Parathyroid adenoma (tissue), 2 donors: ENCODE results near the gene TMEM163.

Experiments
- H2AFZ ChIP-seq: fragments of 300-600 bp; sonication (generic); one replicate; pipeline ENCODE4 v1.7.0; 2017; ENCODE audit warnings: antibody characterized with exemption, mild to moderate bottlenecking
- H3K27ac ChIP-seq: fragments of 300-600 bp; sonication (generic); one replicate; pipeline ENCODE4 v1.7.0; 2017
- H3K27me3 ChIP-seq: fragments of 300-600 bp; sonication (generic); one replicate; pipeline ENCODE4 v1.7.0; 2017; ENCODE audit warnings: low read length; ENCODE audit not compliant: control insufficient read depth, insufficient read depth
- H3K36me3 ChIP-seq: fragments of 300-600 bp; sonication (generic); one replicate; pipeline ENCODE4 v1.7.0; 2017; ENCODE audit warnings: low read length; ENCODE audit not compliant: control insufficient read depth, insufficient read depth
- H3K4me1 ChIP-seq: fragments of 300-600 bp; sonication (generic); one replicate; pipeline ENCODE4 v1.7.0; 2017; ENCODE audit warnings: control low read depth
- H3K4me2 ChIP-seq: fragments of 300-600 bp; sonication (generic); one replicate; pipeline ENCODE4 v1.7.0; 2017; ENCODE audit warnings: low read length
- H3K4me3 ChIP-seq: fragments of 300-600 bp; sonication (generic); one replicate; pipeline ENCODE4 v1.7.0; 2017; ENCODE audit warnings: low read depth, low read length
- H3K79me2 ChIP-seq: fragments of 300-600 bp; sonication (generic); one replicate; pipeline ENCODE4 v1.7.0; 2017; ENCODE audit warnings: control low read depth
- H3K9ac ChIP-seq: fragments of 300-600 bp; sonication (generic); one replicate; pipeline ENCODE4 v1.7.0; 2017; ENCODE audit warnings: mild to moderate bottlenecking
- H3K9me3 ChIP-seq: fragments of 300-600 bp; sonication (generic); one replicate; pipeline ENCODE4 v1.7.0; 2017; ENCODE audit warnings: low read length; ENCODE audit not compliant: control insufficient read depth
- CTCF ChIP-seq: fragments of 300-600 bp; sonication (generic); IDR thresholded peaks from one replicate; pipeline ENCODE4 v1.7.0; 2017; ENCODE audit warnings: antibody characterized with exemption, mild to moderate bottlenecking
- donor health status: primary hyperparathyroidism.

The TMEM163 gene

DNA sequence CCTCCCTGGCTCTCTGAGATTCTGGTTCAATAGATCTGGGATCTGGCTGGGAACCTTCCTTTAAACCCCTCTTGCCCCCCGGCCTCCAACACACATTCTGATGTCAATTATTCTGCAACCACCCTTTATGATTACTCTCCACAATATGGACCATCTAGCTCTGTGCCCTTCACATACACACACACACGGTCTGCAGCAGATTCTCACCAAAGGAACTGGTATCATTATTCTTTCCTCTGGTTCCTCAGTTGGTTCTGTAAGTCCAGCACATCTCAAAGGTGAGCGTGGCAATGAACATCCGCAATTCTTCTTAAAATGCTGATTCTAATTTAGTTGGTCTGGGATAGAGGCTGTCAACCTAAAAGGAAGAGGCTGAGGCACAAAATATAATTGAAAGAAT, 2.8 kb upstream of the TMEM163 start:
- Histone ChIP-seq H3K27ac (no peak overlapping the region), H3K9ac (no peak overlapping the region)

DNA sequence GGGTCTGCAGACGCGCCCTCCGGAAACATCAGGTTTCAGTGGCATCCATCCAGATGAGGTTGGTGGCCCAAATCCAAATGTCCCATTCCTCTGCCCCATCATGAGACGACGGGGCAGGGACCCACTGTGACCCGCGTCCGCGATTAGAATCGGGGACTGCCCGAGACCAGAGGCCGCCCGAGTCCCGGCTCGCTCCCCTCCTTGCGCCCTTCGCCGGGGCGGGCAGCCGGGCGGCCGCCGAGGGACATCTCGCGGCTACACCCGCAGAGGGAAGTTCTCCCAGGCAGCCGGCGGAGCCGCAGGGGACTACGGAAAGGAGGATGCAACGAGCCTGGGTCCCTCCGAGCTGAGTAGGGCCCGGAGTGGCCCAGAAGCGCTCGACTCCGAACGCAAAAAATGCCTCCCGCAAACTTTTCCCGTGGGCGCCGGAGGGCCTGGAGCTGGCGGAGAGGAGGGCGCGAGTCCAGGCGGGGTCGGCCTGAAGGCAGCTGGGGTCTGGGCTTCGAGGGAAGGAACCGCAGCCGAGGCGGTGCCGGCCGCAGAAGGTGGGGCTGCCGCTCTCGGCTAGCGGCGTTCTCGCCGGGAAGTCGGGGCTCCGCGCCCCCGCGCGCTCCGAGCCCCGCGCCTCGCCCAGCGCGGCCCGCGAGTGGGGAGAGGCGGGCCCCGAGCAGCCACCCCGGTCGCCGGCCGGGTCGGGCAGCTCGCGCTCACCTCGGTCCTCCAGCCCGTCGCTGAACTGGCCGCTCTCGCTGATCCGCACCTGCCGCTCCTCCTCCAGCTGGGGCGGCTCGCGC, 580 bp downstream of the TMEM163 start:
- Histone ChIP-seq H3K4me1 (no peaks in the 10 kb centered on the region), H2AFZ (peak overlapping the region; percentile 87), H3K4me3 (peak overlapping the region; percentile 42), H3K9ac (no peak overlapping the region), H3K27ac (no peak overlapping the region), H3K27me3 (no peaks in the 10 kb centered on the region), H3K36me3 (no peaks in the 10 kb centered on the region), H3K79me2 (no peaks in the 10 kb centered on the region), H3K9me3 (no peaks in the 10 kb centered on the region), H3K4me2 (peak overlapping the region; percentile 75)
- no peak for TF ChIP-seq CTCF

More for the DNA sequence above, 2.8 kb upstream of the TMEM163 start:
- H3K27me3 ChIP-seq = no peaks in the 10 kb centered on the region
- no peak overlapping the region for H3K4me3 ChIP-seq
- no peak for TF ChIP-seq CTCF
- H3K79me2 ChIP-seq = no peaks in the 10 kb centered on the region
- H2AFZ ChIP-seq = no peak overlapping the region
- H3K4me1 ChIP-seq = no peaks in the 10 kb centered on the region
- no peaks in the 10 kb centered on the region for H3K9me3 ChIP-seq
- H3K36me3 ChIP-seq = no peaks in the 10 kb centered on the region
- no peak overlapping the region for H3K4me2 ChIP-seq

DNA sequence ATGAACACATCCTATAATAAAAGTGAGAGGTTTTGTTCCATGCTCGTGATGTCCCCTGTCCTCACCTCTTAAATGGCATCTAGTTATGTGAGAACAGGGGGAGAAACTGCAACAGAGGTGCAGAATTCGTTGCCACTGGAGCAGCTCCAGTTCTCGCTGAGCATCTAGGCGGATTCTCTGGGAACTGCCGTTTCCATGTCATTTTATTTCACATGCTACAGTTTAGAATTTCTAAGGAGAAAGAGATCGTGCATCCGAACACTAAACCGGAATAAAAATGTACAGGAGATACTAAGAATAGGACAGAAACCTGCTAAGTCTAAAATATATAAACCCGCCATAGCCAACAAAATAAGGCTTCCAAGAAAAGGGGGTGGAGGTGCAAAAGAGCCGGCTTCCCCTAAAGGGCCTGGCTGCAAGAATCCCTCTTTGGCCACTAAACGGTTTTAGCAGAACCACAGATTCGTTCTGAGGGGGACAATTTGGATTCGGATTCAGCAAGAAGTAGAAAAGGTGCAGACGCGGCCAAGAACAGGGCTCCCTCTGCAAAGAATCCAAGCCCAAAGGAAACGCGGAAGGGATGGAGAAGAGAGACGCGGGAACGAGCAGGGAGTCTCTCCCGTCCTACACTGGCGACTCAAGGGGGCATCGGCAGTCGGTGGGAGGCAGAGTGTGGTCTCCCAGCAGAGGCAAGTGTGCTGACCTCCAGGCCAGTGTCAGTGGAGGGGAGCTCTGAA, 1.3 kb downstream of the TMEM163 start:
- TF ChIP-seq CTCF = no peak
- Histone ChIP-seq H3K27ac (no peak overlapping the region), H2AFZ (peak overlapping the region; percentile 87), H3K27me3 (no peaks in the 10 kb centered on the region), H3K4me1 (no peaks in the 10 kb centered on the region), H3K9ac (no peak overlapping the region), H3K4me3 (peak overlapping the region; percentile 42), H3K36me3 (no peaks in the 10 kb centered on the region), H3K4me2 (peak overlapping the region; percentile 75), H3K9me3 (no peaks in the 10 kb centered on the region), H3K79me2 (no peaks in the 10 kb centered on the region)

- Histone ChIP-seq H3K4me3 (no peak overlapping the region), H3K9me3 (no peaks in the 10 kb centered on the region), H3K27ac (no peak overlapping the region), H3K4me2 (no peak overlapping the region), H3K27me3 (no peaks in the 10 kb centered on the region), H3K4me1 (no peaks in the 10 kb centered on the region), H3K79me2 (no peaks in the 10 kb centered on the region), H2AFZ (no peak overlapping the region), H3K9ac (no peak overlapping the region), H3K36me3 (no peaks in the 10 kb centered on the region)
- TF ChIP-seq CTCF = no peak
Observed at GRCh38 chr2:134716721-134717243, 2.0 kb downstream of the TMEM163 start.
